Activated CD4-positive, alpha-beta T cell treated with anti-CD3 and anti-CD28 coated beads, Interleukin-2, Interleukin-6, amounts not matched to agents 100 ng/mL and 50 ng/mL, durations not matched to agents 16 hours and 8 hours (primary cell): ENCODE data around the gene GET4.

ENCODE experiments used
- DNase-seq: peaks from one replicate; pipeline ENCODE4 v3.0.0-alpha.2; 2020

The GET4 gene

DNA sequence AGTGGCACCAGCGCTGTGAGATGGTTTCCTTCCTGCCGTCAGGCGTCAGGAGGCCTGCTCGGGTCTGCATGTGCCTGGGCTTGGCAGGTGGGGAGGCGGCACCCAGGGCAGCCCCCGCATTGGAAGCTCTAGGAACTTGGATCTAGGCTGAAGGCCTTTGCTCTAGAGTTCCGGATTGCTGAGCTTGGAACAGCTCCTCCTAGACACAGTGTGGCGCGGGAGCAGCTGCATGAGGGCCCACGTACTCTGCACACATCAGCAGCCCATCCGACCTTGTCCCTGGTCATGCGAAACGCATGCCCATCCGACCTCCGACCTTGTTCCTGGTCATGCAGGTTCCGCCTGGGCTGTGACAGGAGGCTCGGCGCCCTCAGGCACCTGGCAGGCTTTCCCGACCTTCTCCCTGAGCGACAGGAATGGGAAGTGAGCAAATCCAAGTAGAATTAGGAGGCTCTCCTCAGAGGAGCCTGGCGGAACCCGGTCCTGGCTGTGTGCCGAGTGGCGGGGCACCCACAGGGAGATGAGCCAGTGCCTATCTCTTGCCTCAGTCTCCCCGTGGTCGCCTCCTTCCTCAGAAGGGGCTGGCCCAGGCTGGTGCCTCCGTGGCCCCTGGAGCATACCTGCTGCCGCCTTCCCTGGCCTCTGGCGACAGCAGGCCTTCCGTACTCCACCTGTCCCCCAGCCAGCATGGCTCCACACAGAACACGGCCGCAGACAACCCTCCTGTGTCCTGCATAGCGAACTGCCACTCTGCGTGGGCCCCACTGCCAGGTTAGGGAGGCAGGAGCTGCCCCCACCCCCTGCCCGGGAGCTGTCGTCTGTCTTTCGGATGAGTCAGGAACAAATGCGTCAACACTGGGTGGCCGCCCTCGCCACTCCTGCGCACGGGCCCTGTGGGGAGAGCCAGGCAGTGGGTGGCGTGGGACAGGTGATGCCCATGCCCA lies 12.0 kb downstream of the GET4 start:
- DNase-seq = no peak

DNA sequence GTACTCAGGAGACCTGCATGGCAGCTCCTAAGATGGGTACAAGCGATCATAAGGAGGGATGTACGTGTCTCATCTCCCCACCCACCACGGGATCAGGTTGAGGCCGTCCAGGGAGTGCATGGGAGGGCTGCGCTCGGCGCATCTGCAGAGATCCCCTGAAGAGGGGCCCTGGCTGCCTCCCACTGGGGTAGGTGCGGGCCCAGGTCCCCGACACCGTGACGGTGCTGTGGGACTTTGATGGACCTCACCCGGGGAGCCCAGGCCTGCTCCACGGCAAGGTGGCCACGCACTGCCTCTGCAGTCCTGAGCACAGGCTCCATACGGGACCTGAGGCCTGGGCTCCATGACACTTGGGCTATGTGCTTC lies 12.7 kb downstream of the GET4 start:
- no peak for DNase-seq

DNA sequence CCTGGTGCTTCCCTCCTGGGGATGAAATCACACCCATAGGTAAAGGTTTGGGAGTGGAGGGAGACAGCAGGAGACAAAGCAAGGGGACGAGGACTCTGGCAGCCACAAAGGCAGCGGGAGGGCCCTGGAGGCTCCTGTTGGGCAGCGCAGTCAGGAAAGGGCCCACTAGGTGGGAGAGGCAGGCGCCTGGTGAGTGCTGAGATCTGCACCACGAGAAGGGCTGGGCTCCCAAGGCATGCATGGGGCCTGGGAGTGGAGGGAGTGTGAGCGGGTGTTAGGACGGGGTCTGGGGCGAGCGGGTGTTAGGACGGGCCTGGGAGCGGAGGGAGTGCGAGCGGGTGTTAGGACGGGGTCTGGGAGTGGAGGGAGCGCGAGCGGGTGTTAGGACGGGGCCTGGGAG lies 13.0 kb downstream of the GET4 start:
- DNase-seq = no peak

DNA sequence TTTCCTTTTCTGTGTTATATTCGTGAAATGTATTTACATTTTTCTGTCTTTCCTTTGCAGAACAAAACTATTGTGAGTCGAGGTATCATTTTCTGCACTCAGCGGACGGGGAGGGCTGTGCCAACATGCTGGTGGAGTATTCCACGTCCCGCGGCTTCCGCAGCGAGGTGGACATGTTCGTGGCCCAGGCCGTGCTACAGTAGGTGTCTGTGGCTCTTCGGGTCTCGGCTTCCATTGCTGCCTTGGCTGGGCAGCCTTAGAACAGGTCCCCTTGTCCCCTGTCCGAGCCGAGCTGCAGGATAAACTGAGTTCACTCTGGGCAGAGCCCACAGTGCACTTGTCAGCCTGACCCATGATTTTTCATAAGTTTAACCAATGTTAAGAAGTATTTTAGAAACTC lies 14.5 kb downstream of the GET4 start:
- no peak for DNase-seq

DNA sequence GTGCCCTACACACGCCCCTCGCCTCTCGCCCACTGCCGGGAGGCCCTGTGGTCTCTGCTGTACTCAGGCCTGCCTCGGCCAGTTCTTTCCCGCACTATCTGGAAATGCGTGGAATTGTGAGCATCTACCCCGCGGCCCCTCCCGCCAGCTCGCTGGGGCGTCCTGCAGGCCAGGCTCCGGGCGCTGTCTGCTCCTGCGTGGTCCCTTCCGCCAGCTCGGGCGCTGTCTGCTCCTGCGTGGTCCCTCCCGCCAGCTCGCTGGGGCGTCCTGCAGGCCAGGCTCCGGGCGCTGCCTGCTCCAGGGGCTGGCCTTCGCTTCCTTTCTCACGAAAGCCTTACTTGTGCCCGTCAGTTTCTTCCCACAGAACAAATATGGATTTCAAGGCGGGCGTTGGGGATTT lies 14.9 kb downstream of the GET4 start:
- DNase-seq = no peak

DNA sequence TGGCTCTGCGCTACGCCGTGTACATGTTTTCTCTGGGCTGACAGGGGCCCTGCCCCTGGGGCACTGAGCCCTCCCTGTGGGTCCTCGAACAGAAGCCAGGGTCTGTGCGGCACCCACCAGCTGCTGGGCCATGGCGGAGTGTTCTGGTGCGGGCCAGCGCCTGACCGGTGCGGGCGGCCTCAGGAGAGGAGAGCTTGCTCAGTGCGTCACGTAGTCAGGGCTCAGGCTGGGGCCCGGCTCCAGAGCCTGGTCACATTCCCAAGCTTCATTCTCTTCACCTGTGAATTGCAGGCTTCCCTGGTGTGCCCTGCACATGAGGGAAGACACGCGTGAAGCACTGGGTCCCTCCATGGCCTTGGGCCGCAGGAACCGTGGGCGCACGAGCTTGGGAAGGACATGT lies 15.5 kb downstream of the GET4 start:
- no peak for DNase-seq

DNA sequence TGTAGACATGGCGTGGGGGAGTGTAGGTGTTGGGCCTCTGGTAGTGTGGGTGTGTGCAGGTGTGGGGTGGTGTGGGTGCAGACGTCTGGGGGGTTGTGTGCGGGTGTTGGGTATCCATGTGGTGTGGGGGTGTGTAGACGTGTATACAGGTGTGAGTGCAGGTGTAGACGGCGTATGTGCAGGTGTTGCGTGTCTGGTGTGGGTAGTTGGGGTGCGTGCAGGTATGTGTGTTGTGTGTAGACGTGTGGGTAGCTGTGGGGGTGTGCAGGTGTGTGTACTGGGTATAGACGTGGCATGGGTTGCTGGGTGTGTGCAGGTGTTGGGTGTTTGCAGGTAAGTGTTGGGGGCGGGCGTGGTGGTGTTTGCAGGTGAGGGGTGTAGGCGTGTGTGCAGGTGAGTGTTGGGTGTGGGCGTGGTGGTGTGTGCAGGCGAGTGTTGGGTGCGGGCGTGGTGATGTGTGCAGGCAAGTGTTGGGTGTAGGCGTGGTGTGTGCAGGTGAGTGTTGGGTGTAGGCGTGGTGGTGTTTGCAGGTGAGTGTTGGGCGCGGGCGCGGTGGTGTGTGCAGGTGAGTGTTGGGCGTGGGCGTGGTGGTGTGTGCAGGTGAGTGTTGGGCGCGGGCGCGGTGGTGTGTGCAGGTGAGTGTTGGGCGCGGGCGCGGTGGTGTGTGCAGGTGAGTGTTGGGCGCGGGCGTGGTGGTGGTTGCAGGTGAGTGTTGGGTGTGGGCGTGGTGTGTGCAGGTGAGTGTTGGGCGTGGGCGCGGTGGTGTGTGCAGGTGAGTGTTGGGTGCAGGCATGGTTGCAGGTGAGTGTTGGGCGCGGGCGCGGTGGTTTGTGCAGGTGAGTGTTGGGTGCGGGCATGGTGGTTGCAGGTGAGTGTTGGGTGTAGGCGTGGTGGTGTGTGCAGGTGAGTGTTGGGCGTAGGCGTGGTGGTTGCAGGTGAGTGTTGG lies 16.6 kb downstream of the GET4 start:
- no peak for DNase-seq

DNA sequence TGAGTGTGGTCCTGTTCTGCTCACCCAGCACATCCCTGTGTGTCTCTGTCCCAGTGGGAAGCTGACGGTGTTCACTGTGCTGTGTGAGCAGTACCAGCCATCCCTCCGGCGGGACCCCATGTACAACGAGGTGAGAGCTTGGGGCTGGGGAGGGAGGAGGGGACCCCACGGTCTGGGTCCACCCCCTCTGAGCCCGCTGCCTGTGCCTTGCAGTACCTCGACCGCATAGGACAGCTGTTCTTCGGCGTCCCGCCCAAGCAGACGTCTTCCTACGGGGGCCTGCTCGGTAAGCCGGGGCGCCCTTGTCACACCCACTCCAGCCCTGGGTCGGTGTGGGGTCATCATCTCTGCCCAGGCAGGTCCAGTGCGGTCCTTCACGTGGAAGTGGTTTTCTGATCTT lies 17.3 kb downstream of the GET4 start:
- no peak for DNase-seq

DNA sequence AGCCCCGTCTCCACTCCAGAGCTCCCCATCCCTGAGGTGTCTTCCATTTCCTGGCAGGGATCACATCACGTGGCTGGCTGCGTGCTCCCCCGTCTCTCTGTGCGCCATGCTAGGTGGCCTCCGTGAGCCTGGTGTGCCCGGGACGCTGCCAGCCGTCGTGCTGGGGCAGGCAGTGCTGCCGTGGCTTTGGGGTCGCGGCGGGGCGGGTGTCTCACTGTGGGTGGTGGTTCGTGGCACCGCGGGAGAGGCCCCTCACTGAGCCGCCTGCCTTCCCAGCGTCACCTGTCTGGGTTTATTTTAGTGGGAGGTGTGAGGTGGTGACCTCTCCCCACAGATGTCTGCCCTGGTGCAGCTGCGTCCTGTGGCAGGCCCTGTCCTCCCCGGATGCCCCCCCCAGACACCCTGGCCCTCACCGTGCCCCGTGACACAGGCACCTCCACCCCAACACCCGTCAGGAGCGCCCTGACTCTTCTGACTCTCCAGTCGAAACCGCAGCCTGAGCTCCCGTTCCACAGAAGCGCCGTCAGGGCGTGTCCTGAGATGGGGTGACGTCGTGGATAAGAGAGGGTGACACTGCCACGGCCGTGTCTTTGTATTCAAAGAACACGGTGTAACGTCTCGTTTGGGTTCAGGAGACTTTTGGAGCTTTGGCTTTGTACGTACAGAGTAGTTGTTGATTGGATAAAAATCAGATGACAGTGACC lies 18.0 kb downstream of the GET4 start:
- DNase-seq = no peak

DNA sequence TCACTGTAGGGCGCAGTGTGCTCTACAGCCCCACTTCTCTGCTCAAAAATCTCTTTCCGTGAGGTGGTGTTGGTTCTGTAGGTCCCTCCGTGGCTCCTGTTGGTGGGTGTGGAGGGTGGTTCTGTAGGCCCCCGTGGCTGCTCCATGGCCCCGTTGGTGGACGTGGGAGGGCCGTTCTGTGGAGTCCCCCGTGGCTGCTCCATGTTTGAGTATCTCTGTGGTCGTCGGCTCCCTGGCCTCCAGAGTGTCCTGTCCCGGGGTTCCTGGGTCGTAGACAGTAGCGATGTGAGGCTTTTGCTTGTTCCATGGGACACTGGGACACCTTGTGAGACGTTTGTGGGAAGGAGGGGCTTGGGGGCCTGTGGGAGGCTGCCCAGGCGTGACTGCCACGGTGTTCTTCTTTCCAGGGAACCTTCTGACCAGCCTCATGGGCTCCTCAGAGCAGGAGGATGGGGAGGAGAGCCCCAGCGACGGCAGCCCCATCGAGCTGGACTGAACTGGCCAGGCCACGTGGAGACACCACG lies 18.6 kb downstream of the GET4 start:
- DNase-seq = no peak

DNA sequence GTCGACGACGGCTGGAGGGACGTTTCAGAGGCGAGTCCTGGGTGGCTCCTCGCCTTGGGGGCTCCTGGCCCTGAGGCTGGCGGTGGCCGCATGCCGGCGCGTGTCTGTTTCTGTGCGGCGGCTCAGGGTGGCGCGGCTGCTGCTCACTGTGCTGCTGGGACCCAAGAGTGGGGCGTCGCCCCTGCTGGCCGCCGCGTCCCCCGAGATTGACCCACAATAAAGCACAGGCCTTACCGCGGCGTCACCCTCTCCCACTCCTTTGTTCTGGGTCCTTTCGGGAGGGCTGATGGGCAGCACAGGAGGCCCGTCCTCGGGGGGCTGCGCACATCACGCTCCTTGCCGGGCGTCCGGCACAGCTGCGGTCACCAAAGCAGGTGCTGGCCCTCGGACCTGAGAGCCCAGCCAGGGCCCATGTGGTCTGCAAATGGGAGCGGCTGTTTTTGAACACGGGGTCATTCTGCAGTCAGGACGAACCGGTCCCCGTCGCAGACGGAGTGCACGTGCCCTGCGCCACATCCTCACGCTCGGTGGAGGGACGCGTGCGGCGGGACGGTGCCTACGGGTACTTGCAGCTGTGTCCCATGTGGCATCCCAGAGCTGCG lies 19.2 kb downstream of the GET4 start:
- DNase-seq = no peak

DNA sequence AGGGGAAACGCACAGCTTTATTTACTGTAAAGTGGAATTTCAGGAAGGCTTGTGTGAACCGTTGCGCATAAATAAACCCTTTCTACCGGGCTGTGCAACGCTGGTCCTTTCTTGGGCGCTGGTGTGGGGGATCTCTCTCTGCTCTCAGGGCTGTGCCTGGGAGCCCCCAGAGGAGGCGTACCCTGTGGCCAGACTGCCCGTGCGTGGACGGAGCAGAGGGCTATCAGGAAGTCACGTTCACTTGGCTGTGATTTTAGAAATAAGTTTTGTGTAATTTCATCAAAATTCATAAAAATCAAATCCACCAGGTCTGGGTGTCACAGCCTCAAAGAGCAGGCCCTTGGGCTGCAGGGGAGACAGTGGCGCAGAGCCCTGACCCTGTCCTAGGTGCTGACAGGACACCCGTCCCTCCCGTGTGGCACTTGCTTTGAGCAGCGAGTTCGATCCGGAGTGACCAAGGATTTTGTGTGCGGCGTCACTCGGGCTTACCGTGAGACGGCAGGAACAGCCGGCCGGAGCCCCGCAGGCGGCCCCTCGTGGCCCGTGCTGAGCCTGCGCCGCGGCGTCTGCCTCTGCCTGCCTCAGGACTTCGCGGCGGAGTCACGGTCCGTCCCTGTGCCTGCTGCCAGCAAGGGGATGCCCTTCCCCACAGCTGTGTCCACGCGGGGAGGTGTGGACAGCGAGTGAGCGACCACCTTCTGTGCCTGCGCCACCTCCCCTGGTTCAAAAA lies 20.2 kb downstream of the GET4 start:
- no peak for DNase-seq

DNA sequence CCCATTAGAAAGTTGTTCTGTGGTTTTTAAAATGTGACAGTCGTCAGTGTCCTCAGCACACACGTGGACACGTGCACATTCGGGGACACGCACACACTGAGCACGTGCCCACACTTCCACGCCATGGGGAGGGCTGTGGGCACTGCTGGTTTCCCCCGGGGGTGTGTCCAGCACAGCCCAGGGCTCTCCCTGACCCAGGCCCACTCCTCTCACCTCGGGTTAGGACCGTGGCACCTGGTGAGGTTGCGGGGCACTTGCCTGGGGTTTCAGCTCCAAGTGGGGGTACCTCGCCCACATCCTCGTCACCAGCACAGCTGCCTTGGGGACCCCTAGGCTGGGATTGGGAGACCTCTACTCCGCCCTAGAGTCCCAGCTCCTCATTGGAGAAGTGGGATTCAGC lies 20.7 kb downstream of the GET4 start:
- DNase-seq = no peak

DNA sequence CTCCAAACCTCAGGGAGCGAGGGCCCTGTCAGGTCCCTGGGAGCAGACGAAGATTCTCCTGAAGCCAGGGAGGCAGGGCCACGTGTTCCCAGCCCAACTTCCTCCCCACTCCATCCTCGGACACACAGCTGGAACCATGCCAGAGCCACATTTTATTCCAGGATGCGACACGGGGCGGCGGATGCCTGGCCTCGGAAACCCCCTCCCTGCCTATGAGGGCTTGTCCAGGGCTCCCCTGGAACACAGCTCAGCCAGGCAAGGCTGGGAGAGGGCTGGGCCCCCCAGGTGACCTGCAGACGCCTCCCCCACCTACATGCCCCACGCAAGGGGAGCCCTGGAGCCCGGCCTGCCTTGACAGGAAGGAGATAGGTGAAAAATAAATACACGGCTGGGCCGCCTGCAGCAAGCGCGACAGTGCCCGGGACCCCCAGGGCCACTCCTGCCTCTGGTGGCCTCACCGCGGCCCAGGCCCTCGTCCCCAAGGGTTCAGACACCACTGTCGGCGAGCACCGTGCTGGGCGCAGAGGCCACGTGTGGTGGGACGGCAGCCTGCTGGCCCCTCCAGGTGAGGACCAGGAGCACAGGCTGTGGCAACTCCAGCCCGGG lies 21.5 kb downstream of the GET4 start:
- no peak for DNase-seq

DNA sequence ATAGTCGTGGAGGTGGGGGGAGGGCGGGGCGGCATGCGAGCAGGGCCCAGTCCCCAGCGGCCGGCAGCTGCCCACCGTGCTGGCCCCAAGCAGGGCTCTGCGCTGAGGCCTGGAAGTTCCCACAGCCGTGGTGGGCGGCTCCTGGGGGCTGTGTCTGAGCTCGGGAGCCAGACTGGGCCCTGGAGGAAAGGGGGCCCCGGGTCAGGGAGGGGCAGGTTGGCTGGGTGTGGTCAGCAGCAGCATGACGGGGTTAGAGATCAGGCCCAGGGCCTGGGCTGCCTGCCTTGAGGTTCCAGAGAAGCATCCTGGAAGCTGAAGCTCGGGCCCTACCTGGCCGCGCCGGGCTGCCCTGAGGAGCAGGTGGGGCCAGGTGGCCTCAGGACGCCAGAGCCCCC lies 22.1 kb downstream of the GET4 start:
- no peak for DNase-seq

DNA sequence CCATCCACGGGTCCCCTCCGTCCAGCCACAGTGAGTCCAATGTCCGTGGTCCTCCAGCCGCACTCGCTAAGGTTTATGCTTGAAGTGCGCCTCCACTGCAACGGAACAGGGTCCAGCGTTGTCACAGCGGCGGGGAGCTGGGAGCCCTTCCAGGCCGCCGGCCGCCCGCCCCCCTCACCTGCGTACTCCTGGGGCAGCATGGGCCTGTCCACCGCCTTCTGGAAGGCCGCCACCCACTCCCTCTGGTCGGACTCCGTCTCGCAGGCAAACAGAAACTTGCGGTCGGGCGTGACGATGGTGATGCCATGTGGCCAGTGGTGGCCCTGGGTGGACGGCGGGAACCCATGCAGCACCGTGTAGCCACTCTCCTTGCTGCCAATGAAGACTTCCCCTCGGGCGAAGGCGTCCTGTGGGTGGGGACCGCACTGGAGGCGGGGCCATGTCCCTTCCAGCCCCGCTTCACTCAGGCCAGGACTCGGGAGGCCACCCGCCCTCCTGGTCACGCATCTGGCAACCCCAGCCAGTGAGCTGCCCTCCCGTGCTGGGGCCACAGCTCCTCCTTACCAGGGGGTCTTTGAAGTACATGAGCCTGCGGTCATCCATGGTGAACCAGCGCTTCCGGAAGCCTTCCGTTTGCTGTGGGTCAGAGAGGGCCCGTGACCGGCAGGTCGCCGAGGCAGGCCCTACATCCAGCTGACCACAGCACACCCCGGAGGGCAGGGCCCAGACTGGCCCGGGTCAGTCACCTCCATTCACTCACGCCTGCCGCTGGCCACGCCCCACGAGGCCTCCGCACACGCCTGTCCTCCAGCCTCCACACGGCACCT lies 22.7 kb downstream of the GET4 start:
- DNase-seq = no peak

DNA sequence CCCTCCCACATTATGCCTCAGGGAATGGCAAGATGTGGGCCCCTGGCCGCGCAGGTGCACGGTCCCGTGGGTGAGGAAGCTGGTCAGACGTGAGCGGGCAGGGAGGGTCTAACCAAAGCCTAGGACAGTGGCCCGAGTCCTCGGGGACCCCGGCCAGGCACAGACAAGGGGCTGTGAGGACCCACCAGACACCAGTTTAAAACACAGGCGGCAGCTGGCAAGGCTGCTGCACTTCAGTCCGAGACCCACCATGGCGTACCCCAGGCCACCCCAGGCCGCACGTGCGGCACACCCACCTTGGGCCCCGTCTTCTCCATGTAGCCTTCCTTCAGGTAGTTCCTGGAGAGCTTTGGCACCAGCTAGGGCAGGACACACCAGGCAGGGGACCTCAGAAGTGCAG lies 23.5 kb downstream of the GET4 start:
- no peak for DNase-seq

DNA sequence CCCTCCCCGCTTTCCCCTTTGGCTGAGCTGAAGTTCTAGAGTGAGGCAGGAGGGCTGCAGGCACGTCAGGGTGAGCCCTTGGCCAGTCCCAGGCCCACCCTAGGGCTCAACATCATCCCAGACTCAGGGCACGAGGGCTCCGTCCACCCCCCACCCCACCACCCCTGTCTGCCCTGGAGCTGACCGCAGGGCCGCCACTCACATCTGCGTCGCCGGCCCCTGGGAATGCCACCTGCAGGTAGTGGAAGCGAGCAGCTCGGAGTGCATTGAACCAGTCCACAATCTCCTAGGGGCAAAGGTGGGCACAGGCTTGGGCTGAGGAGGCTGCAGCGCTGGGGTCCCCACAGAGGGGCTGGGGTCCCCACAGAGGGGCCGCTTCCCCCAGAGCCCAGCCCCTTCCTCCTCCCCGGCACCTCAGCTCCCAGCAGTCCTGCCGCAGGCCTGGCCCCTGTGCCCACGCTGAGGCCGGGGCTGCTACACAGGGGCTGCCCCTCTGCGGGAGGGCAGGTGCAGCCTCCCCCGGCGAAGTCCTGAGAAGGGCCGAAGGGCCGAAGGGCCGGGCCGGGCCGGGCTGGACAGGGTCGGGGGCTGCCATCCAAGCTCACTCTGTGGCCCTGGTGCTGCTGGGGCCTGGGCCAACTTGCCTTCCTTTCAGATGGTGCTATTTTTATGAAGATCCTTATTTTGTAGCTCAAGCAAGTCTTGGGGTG lies 24.1 kb downstream of the GET4 start:
- DNase-seq = no peak

DNA sequence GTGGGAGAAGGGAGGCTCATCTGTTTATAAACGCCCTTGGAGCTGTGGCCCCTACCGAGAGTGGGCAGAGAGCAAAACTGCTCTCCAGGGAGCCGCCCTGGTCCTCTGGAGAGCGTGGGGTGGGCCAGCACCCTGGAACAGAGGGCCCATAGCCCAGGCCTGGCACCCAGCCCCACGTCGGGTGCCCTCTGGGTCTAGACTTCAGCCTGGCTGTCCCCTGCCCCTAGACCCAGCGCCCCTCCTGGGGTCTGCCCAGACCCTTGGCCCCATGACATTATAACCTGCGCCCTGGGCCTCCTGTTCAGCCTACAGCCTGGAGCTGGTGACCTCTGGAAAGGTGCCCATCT lies 24.7 kb downstream of the GET4 start:
- no peak for DNase-seq
